ENCODE results near the gene MATN1.
"Not testable (repeated sequence)": the region's sequence is repeated elsewhere in the genome, so short reads cannot be mapped to it uniquely, and the experiment has no call there.

The MATN1 gene, protein sequence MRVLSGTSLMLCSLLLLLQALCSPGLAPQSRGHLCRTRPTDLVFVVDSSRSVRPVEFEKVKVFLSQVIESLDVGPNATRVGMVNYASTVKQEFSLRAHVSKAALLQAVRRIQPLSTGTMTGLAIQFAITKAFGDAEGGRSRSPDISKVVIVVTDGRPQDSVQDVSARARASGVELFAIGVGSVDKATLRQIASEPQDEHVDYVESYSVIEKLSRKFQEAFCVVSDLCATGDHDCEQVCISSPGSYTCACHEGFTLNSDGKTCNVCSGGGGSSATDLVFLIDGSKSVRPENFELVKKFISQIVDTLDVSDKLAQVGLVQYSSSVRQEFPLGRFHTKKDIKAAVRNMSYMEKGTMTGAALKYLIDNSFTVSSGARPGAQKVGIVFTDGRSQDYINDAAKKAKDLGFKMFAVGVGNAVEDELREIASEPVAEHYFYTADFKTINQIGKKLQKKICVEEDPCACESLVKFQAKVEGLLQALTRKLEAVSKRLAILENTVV

GRCh38 chr1:30723331-30723755, at the start of gene MATN1:
TSS of gene MATN1 (minus strand) at chr1:30723585. CDS start at chr1:30723551, 34 bp downstream.
- DNase-seq (ENCODE audit: low read depth): no peak

DNA sequence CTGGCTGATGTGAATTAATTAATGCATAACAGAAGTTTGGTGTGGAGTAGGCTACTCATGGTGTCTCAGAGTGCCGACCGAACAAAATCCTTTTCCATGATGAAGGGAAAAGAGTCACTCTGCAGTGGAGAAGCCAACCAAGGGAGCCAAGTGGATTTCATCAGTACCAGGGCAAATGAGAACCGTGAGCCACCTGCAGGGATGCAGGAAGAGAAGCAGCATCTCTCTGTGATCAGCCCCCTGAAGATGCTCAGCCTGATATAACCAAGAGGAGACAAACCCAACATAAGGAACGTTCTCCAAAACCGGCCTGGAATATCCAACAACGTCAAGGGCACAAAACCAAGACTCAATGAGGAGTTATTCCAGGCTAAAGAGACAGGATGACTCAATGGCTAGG, 47.6 kb upstream of the MATN1 start:
- no peak for DNase-seq (ENCODE audit: low read depth)

DNA sequence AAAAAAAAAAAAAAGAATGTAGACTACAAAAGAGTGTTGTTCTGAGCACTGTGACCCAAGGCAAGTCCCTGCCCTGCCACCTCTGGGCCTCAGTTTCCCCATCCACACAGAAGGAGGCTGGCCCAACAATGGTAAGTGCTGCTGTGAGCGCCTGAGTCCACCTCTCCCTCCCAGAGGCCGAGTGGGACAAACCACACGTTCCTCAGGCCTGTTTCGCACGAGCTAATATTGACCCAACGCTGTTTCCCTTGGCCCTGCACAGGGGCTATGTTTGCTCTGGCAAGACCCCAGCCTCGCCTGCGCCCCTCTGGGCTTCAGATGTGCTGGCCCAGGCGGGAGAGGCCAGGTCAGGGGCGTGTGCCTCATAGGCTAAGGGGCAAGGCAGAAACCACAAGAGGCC, 46.8 kb upstream of the MATN1 start:
- no peak for DNase-seq (ENCODE audit: low read depth)

DNA sequence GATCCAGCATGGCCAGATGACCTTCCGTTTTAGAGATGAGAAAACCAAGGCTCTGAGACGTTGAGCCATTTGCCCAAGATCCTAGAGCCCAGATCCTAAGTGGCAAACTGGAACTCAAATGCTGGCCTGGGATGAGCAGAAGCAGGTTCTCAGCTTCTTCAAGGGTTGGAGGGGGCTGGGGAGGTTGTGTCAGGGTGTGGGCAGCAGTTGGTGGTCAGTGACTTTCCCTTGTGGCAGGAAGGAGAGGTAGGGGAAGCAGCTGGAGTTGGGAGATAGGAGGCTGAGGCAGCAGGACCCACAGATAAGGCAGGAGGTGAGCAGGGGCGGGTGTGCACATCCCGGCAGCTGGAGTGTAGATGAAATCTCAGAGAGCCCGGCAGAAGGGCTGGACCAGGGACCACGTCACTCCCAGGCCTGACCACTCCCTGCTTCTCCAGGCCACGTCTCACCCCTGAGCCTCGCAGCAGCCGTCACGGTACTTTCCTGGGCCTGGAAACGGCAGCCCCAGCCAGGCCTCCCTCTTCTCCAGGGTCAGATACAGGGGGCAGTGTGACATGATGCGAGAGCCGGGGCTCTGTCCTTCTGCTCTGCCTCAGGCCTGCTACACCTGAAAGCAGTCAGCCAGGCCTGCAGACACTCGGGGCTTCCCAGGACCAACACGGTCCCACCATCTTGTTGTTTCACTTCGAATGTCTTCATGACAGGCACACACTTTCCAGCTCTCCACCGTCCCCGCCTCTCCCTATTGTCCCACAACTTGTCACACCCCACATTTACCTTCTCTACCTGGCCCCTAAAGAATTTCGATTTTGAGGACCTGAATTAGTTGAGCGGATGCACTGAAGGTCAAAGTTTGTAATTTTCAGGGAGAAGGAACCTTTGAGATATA, 45.7 kb upstream of the MATN1 start:
- DNase-seq (ENCODE audit: low read depth): no peak

DNA sequence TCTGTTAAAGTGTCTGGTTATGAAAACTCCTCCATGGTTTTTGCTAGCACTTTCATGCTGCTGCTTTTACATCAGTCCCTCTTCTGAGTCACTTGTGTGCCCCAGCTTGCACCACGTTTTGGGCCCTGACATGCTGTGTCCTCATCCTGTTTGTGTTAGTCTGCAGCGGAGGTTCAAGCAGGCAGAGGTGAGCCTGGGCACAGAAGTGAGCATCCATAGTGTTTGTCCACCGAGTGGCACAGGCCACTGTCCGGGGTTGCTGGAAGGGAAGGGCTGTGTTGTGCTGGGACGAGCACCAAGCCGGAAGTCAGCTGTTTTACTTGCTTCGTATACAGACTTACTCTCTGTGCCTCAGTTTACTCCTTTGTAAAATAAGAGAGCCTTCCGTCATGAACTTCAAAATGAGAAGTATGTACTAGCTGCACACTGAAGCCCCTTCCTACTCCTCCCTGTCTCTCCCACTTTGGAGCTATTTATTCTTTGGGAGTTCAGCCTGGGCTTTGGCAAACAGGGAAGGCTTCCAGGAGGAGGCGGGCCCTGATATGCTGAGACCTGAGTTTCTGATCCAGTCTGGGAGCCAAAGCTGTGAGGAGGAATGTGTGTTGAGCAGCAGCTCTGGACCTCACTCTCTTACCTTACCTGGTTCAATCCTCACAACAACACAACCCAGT, 44.9 kb upstream of the MATN1 start:
- no peak for DNase-seq (ENCODE audit: low read depth)

DNA sequence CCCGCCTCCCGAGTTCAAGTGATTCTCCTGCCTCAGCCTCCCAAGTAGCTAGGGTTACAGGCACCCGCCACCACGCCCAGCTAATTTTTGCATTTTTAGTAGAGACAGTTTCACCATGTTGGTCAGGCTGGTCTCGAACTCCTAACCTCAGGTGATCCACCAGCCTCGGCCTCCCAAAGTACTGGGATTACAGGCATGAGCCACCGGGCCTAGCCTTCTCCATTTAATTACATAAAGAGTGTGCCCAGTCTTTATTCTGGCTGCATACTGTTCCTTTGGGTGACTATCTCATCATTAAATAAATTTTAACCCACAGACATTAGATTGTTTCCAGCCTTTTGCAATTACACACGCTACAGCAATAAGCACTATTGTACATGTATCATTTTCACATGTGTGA, 43.6 kb upstream of the MATN1 start:
- not testable (repeated sequence) for DNase-seq (ENCODE audit: low read depth)

GRCh38 chr1:30765556-30766434, 42.4 kb upstream of the MATN1 start:
- no peak for DNase-seq (ENCODE audit: low read depth)

- no peak for DNase-seq (ENCODE audit: low read depth)
Observed at GRCh38 chr1:30764939-30765555, 41.7 kb upstream of the MATN1 start.

DNA sequence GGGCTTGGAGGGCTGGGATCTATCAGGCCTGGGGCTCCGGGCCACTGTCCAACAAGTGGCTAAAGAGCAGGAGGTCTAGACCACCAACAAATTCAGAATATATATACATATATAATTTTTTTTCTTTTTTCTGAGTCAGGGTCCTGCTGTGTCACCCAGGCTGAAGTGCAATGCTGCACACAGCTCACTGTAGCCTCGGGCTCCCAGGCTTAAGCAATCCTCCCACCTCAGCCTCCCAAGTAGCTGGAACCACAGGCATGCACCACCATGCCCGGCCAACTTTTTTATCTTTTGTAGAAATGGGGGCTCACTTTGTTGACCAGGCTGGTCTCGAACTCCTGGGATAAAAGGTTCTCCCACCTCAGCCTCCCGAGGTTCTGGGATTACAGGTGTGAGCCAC, 41.0 kb upstream of the MATN1 start:
- DNase-seq (ENCODE audit: low read depth): no peak

DNA sequence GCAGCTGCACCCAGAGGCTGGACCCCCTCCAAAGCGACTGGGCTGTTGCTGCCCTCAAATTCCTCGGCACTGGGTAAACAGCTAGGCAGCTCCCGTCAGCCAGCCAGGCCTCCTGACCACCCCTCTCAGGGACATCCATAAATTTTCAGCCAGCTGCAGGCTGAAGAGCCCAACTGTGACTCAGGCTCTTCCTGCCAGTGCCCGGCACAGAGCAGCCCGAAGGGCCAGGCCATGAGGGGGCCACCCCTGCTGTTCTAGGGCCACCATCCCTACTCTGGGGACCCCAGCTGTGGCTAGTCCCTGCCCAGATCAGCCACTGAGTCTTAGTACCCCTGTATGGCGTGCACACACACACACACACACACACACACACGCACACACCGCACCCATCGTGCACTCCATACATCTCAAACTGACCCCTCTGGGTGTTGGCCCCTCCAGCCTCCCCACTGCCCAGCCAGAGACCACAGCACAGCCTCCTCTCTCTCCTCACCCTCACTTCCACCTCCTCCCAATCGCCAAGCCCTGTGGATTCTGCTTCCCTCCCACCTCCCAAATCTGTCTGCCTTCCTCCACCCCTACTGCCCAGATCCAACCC, 40.4 kb upstream of the MATN1 start:
- no peak for DNase-seq (ENCODE audit: low read depth)

DNA sequence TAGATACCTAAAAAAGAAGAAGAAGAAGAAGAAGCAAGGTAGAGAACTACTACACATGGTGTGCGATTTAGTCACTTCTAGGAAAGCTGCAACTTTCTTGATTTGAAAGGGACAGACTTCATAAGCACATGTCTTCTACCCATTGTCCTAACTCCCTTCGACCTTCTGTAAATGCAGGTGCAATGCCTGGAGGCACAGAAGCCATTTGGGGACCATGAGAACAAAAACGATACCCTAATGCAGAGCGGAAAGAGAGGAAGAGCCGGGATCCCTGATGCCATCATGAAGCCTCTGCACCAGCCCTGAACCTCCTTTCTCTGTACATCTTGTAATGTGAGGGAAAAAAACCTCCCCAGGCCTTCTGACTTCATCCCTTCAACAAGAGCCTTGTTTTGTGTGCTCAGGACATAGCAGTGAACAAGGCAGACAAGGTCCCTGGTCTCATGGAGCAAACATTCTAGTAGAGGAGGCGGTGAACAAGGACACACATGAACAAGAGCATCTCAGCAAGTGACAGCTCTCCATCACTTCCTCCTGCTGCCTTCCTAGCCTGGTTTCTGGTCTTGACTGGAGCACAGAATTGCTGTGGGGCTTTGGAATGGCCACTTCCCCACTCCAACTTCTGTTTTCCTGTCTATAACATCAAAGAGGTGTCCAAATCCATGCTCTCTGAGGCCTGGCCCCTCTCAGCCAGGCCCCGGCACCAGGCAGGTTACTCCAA, 39.7 kb upstream of the MATN1 start:
- no peak for DNase-seq (ENCODE audit: low read depth)

GRCh38 chr1:30762152-30762929, 39.0 kb upstream of the MATN1 start:
- no peak for DNase-seq (ENCODE audit: low read depth)

GRCh38 chr1:30761381-30762151, 38.2 kb upstream of the MATN1 start:
- no peak for DNase-seq (ENCODE audit: low read depth)

DNA sequence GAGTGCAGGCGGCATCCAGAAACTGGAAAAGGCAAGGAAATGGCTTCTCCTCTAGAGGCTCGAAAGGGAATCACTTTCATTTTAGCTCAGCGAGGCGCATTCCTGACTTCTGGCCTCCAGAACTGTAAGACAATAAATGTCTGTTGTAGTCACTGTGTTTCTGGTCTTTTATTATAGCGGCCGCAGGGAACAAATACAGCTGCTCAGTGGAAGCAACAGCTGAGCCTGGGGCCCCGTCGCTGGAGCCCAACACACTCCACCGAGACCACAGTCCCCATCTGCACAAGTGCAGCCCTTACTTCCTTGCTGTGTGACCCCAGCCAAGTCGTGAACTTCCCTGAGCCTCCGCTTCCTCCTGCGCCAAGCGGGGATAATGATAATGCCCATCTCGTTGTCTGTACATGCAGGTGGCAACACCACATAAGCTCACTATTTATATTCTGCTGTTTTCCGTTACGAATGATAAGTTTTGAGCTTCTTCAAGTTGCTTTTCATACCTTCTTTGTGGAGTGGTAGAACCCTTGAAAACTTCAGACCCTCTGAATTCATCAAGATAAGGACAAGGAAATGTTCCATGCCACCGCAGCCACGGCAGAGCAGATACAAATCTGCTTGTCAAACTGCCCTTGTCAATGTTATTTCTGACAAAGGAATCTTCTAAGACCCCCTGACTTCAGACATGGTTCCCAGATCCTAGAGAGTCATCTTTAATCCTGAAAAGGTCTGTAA, 37.4 kb upstream of the MATN1 start:
- no peak for DNase-seq (ENCODE audit: low read depth)

- no peak for DNase-seq (ENCODE audit: low read depth)
Observed at GRCh38 chr1:30759718-30760281, 36.4 kb upstream of the MATN1 start.

GRCh38 chr1:30758785-30759380, 35.5 kb upstream of the MATN1 start:
- DNase-seq (ENCODE audit: low read depth): no peak
